Fibroblast of the aortic adventitia (primary cell): ENCODE data around the gene MAP2K3. TPM values are rescaled to one million over a fixed set of nuclear protein-coding genes. Genes with fewer than 3 reads are reported as not detected.

ENCODE experiments used
- DNase-seq: peaks from one replicate; pipeline ENCODE4 v3.0.0-alpha.2; 2010; ENCODE audit warnings: low read depth
- H3K4me3 ChIP-seq: 2 replicates; pipeline ENCODE4 v1.5.1; 2011; ENCODE audit warnings: low read depth, mild to moderate bottlenecking, control low read depth, low read length, moderate library complexity
- total RNA-seq: library from RNA; depleted of rRNA; stranded (reverse); fragments of >200 nt; gene quantifications from 2 replicates; pipeline ENCODE4 v1.2.3, GENCODE V29; 2012; ENCODE audit warnings: low replicate concordance
- TF ChIP-seq, protein P1 (sequence below): IDR thresholded peaks from 2 replicates; pipeline ENCODE4 v1.5.1; 2011; ENCODE audit warnings: mild to moderate bottlenecking, low read length, control low read depth, inconsistent platforms; ENCODE audit not compliant: insufficient read depth

MAP2K3 gene
- total RNA-seq, 1 donor: 24.5 TPM

DNA sequence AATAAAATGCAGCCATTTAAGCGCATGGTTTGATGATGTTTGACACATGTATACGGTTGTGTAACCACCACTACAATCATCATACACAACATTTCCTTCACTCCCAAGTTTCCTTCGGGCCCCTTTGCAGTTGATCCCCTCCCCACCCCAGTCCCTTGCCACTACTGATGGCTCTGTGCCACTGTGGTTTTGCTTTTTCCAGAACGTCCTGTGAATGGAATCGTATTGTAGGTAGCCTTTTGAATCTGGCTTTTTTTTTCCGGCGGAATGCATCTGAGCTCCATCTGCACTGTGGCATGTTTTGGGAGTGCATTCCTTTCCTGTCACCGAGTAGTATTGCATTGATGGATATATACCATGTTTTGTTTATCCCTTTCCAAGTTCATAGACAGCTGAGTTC lies 15.1 kb upstream of the MAP2K3 start:
- TF ChIP-seq, protein P1, sequence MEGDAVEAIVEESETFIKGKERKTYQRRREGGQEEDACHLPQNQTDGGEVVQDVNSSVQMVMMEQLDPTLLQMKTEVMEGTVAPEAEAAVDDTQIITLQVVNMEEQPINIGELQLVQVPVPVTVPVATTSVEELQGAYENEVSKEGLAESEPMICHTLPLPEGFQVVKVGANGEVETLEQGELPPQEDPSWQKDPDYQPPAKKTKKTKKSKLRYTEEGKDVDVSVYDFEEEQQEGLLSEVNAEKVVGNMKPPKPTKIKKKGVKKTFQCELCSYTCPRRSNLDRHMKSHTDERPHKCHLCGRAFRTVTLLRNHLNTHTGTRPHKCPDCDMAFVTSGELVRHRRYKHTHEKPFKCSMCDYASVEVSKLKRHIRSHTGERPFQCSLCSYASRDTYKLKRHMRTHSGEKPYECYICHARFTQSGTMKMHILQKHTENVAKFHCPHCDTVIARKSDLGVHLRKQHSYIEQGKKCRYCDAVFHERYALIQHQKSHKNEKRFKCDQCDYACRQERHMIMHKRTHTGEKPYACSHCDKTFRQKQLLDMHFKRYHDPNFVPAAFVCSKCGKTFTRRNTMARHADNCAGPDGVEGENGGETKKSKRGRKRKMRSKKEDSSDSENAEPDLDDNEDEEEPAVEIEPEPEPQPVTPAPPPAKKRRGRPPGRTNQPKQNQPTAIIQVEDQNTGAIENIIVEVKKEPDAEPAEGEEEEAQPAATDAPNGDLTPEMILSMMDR: no peak
- no peak overlapping the region for H3K4me3 ChIP-seq
- DNase-seq: no peak

DNA sequence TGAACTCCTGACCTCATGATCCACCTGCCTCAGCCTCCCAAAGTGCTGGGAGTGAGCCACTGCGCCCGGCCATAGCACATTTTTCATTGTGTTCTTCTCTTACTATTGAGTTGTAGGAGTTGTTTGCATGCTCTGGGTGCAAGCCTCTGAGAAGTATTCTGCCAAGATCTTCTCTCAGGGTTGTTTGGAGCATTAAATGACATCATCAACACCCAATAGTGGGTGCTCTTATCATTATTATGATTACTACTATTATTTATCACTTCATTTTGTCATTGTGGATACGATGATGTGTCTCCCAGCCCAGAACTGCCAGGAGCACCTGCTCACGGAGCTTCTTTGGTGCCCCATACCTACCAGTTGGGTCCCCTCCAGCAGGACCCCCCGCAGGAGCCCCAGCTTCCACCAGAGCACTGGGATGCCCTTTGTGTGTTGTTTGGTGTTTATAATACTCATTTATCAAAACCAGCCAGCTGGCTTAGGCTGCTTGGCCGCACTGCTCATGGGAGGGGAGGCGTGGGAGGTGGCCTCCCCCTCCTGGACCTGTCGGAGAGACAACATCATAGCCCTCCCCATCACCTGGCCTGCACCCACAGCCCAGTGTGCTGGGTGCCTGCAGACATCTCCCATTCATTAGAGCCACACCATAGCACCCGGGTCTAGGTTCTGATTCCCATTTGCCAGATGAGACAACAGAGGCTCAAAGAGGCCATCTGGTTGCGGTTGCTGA lies 12.9 kb upstream of the MAP2K3 start:
- TF ChIP-seq, protein P1: no peak
- no peak for DNase-seq
- no peak overlapping the region for H3K4me3 ChIP-seq

DNA sequence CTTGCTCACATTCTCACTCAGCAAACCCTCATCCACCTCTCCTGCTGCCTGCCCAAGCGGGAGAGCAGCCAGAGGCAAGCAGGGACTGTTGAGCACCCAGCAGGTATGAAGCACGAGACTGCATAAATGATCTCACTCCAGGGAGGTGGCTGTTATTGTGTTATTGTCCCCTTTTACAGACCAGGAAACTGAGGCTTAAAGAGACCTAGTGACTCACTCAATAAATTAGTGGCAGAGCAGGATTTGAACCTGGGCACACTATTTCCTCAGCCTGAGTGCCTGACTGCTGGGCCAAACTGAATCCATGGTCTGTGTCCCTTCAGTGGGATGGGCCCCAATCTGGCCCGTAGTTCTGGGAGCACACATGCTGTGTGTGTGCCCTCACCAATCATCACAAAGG lies 12.3 kb upstream of the MAP2K3 start:
- TF ChIP-seq, protein P1: no peak
- no peak overlapping the region for H3K4me3 ChIP-seq
- no peak for DNase-seq

- no peak for DNase-seq
- no peak overlapping the region for H3K4me3 ChIP-seq
- TF ChIP-seq, protein P1: no peak
Observed at GRCh38 chr17:21272881-21273792, 11.4 kb upstream of the MAP2K3 start.

DNA sequence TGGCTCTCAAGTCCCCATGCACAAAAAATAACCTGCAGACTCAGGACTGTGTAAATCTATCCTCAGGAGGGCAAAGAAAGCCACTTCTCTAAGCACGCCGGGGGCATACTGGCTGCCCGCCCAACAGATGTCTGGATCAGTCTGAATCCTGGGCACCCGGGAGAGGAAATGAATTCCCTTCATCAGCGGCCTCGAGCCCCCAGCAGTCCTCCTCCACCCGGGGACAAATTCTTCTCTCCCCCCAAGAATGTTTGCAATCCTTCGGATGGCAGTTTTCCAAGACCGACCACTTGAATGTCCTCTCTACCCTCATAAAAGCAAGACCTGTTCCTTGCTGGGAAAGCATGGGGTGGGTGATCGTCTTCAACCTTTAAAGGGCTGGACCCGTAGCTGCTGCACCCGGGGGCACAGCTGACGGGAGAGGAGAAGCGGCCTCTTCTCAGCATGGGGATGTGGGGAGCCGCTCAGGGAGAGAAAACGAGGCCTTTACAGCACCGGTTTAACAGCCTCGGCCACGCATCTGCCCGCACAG lies 9.4 kb upstream of the MAP2K3 start:
- TF ChIP-seq, protein P1: no peak
- no peak for DNase-seq
- H3K4me3 ChIP-seq: peak overlapping the region; percentile 68

DNA sequence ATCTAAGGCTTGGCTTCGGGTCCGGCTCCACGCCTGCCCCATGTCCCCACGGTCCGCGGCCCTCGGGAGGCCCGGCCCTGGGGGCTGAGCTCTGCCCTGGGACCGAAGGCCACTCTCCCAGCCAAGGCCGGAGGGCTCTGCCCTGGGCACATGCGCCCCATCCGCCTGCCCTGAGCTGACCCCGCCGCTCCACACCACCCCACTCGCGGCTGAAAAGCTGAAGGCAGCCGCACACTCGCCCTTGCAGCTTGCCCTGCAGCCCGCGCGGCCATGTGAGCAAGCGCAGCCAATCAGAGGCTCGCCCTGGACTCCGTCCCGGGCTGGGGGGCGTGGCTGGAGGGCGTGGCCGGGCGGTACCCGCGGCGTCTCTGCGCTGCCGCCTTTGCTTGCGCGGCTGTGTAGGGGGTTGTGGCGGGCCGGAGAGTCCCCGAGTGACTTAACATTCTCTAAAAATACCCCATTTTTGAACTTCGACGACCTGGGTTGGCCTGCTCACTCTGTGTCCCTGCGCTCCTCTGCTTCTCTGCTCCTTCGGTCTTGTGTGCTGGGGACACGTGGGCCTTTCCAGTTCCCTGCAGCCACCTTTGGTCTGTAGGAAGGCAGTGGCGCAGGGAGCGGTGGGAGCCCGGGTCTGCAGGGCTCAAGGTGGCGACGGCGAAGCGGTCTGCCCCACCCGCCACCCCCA lies 8.8 kb upstream of the MAP2K3 start:
- TF ChIP-seq, protein P1: peak; percentile 15
- DNase-seq: peak; percentile 73

More for the DNA sequence above, 8.8 kb upstream of the MAP2K3 start:
- H3K4me3 ChIP-seq: peak overlapping the region; percentile 68
